ENCODE results near the gene ZDHHC7.

Gene ZDHHC7

DNA sequence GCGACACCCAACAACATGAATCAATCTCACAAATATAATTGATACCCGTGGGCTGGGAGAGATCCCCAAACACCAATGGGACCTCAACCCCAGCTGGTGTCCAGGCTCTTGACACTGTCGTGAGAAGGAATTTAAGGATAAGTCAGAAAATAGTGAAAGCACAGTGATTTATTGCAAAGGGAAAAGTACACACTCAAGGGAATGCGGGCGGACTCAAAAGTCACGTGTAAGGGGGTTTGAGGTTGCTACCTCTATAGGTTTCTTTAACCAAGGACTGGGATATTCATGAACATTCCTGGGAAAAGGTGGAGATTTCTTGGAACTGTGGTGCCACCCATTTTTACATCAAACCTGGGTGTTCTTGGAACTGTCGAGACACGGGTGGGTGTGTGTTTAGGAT is 6.3 kb upstream of the ZDHHC7 start:
- DNase-seq, result no peak

DNA sequence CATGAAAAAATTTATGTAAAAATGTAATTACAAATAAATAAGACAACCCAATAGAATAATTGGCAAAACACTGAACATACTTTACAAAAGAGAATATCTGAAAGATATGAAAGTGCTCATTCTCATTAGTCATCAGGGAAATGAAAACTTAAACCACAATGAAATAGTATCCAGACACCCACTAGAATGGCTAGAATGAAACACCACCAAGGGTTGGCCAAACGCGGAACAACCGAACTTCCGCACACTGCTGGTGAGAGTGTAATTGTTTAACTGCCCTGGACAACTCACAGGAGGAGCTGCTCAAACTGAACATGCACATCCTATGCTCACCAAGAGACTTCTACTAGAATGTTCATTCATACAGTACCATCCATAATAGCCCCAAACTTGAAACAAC is 5.8 kb upstream of the ZDHHC7 start:
- DNase-seq, result peak; percentile 35

- no peak for DNase-seq
These were observed 4.3 kb upstream of the ZDHHC7 start for GRCh38 chr16:85015481-85016187.

DNA sequence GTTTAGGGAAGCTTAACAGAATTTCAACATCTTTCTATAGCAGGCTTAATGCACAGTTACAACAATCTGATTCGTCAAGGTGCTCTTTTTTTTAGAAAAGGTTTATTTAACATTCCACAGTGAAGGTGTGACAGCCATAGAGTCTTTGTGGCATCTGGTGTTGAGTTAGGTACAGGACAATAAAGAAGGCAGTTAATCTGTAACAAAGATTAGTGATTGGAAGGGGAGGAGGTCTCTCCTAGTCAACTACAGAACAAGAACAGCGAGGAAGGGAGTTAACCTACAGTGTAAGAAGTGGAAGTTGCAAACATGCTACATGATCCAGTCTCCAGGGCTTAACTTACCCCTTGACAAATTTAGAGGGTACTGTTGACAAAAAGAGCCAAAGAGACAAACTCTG is 3.0 kb upstream of the ZDHHC7 start:
- no peak for DNase-seq

- DNase-seq, result peak; percentile 18
These were observed 530 bp upstream of the ZDHHC7 start for GRCh38 chr16:85011846-85012284.

GRCh38 chr16:85010446-85010930 is 847 bp downstream of the ZDHHC7 start:
- DNase-seq, result no peak

DNA sequence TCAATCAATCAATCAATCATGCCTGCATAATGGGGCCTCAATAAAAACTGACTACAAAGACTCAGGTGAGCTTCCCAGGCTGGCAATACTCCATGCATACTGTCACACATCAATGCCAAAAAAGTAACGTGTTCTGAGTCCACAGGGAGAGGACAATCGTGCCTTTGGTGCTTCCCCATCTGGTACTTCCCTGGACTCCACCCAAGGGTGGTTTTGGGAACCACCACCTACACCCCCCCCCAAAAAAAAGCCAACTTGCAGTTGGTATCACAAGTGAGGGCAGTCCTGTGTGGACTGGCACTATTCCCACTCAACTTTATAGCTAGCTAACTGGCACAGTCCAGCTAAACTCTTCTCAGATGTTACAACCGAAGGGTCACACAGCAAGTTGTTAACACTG is 3.1 kb downstream of the ZDHHC7 start:
- no peak for DNase-seq

DNA sequence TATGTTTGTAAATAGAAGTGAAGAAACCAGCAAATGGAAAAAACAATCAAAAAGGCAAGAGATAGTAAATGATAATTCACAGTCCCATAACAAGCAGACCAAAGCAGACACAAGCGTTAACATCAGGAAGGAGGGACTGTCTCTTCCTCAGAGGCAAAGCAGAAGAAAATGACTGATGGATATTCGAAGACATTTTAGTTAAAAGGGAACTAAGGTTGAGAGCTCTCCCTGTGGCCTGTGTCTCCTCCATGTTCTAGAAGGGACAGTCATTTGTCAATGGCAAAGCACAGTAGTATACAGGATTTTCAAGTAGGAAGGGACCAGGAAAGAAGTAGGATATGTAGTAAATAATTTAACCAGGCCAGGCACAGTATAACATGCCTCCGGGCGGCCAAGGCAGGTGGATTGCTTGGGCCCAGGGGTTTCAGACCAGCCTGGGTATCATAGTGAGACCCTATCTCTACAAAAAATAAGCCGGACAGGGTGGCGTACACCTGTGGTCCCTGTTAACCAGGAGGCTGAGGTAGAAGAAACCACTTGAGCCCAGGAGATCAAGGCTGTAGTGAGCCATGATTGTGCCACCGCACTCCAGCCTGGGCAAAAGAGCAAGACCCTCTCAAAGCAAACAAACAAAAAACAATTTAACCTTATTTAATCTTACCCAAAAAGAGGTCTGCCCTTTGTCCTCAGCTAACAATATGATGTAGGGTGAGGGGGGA is 3.7 kb downstream of the ZDHHC7 start:
- no peak for DNase-seq

DNA sequence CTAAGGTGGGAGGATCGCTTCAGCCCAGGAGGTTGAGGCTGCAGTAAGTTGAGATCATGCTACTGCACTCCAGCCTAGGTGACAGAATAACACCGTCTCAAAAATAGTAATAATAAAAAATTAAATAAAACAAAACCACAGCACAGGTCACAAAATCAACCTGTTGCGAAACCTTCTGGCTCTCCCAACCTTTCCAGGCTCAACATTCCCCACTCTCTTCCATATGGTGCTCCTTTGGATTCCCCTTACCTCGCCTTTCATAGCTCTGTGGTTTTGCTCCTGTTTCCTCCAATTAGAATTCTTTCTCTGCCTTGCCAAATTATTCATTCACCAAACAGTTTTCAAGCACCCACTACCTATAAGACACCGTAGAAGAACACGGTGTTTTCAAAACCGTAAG is 4.7 kb downstream of the ZDHHC7 start:
- no peak for DNase-seq

GRCh38 chr16:85005285-85006069 is 5.9 kb downstream of the ZDHHC7 start:
- DNase-seq, result no peak

GRCh38 chr16:85004587-85005205 is 6.6 kb downstream of the ZDHHC7 start:
- no peak for DNase-seq

DNA sequence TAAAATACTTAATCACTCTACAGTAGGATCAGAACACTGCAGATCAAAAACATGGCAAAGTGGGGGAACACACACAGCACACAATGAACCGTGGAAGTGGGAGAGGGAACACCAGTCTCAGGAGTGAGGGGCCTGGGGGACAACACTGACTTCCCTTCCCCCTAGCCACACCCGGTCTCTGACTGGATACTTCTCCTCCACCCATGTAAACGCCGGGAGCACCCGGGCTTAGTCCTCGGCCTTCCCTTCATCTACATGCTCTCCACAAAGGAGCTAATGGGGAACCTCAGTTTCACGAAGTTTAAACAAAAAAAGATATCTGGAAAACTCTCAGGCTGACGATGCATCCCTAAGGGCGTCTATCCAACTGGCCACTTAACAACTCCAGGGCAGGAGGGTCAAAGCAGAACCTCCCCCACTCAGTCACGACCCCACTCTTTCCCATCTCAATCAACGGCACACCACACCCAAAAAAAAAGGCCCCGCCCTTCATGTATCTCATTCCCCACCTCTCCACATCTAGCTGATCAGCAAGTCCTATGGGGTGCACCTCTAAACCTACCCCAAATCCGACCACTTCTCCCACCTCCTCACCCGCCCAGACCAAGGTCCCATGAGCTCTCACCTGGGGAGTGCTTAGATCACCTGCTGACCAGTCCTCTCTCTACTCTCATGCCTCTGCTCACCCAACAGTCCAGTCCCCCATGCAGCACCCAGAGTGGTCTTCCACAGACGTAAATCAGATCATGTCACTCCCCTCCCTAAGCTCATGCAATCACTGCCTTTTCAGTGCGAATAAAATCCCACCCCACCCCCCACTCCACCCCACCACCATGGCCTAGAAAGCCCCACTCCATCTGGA is 7.4 kb downstream of the ZDHHC7 start:
- DNase-seq, result no peak

DNA sequence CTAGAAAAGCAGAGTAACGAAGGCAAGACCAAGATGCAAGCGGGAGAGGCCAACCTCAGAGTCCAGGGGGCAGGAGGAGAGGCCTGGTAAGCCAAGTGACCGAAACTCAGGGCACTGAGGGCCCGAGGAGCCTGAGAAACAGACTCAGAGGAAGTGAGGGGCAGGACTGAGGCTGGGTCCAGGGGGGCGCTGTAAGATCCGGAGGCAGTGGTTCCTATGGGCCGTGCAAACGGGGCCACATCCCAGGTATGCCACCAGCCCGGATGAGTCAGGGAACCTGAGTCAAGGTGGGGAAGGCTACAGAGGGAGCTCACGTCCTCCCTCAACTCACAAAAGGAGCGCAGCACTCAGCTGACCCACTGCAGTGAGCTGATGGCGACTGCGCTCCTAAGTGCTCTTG is 8.3 kb downstream of the ZDHHC7 start:
- DNase-seq, result no peak

- DNase-seq, result no peak
These were observed 8.7 kb downstream of the ZDHHC7 start for GRCh38 chr16:85002608-85003007.

- no peak for DNase-seq
These were observed 9.2 kb downstream of the ZDHHC7 start for GRCh38 chr16:85002099-85002541.

- DNase-seq, result no peak
These were observed 11.4 kb downstream of the ZDHHC7 start for GRCh38 chr16:84999857-85000480.

DNA sequence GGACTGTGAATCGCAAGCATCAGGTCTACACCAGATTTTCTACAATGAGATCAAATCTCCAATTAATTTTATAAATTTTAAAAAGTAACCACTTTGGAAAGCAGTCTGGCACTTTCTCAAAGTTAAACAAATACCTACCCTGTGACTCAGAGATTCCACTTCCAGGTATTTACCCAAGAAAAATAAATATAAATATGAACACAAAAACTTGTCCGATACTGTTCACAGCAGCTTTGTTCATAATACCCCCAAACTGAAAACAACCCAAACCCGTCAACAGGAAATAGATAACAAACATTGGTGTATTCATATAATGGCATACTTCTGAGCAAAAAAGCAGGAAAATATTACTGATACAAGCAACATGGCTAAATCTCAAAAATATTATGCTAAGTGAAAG is 12.1 kb downstream of the ZDHHC7 start:
- no peak for DNase-seq

GRCh38 chr16:84996365-84996764 is 15.0 kb downstream of the ZDHHC7 start:
- DNase-seq, result no peak

GRCh38 chr16:84995663-84996062 is 15.7 kb downstream of the ZDHHC7 start:
- DNase-seq, result peak; percentile 36

DNA sequence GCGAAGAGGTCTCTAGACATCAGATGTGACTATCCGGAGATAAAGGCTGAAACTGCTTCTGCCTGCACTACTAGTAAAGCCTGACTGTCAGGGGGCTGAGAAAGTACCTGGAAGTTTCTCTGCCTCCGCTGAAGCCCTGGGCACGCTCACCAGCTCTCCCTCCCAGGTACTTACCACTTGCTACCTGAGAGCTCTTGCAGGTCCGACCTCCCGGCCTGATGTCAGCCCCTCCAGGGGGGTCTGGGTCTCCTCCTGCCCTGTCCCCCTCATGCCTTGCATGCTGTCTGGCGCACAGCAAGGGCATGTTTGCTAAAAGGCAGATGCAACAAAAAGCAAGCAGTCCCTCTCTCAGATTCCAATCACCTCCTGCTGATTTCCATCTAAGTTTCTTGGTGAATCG is 17.4 kb downstream of the ZDHHC7 start:
- no peak for DNase-seq

DNA sequence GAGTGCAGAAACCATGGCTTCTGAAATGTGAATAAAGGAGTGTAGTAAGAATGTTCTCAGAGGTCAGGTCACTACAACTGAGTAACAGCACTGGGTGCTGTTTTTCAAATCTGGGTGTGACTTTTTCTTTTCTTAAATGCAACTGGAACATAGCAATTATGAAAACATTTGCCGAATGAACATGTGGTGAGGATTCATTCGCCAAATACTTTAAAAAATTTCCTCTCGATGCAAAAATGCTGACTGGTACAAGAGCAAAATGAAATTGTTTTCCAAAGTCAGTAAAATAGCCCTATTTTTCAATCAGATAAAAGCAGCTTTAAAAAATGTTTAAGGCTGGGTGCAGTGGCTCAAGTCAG is 18.6 kb downstream of the ZDHHC7 start:
- no peak for DNase-seq

DNA sequence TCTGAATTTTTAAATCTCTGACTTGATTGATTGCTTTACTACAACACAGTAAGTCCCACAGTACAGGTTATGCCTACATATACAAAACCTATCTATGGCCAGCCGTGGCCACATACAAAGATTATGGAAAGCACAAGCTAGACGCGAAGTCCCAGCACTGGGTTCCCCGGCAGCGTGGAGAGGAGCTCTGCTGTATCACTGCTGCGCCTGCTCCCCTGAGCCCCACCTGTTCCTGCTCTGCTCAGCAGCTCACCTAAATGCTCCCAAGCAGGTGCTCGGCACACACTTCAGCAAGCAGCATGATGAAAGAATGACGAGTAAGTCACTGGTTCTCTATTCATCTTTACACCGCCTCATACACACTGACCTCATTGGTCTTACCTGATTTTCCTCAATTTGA is 20.6 kb downstream of the ZDHHC7 start:
- no peak for DNase-seq

Measured in activated CD4-positive, alpha-beta T cell treated with anti-CD3 and anti-CD28 coated beads for 48 hours (primary cell).